H1 (cell line): ENCODE data around the gene ZNF433. TPM values are rescaled to one million over a fixed set of nuclear protein-coding genes. Genes with fewer than 3 reads are reported as not detected.

Experiments
- SP2 ChIP-seq: IDR thresholded peaks from 2 replicates; pipeline ENCODE4 v1.6.1; 2012; ENCODE audit warnings: mild to moderate bottlenecking, low read length, inconsistent platforms
- polyA plus RNA-seq, 7 experiments: library from polyadenylated mRNA; depleted of rRNA in 3 of 7; stranded (reverse) in 5 of 7; unstranded in 2 of 7; fragments of >200 nt in 5 of 7; fragments of 200-250 nt in 2 of 7; gene quantifications; 1 replicate in 5 of 7; 2 replicates in 1 of 7; 4 replicates in 1 of 7; pipeline versions ENCODE4 v1.2.1 to v1.2.3, GENCODE V29; 2011 to 2013; ENCODE audit warnings: missing spikeins in 2 of 7, mixed read lengths in 2 of 7
- total RNA-seq: library from RNA; stranded (reverse); fragmentation: NEBNext Ultra II Directional; extraction: Animal tissue kit (Norgen Biotek cat#: 25700); gene quantifications from 2 replicates; pipeline ENCODE4 v1.2.1, GENCODE V29; 2021
- TF ChIP-seq, protein P1 (sequence below): IDR thresholded peaks from 2 replicates; pipeline ENCODE4 v1.6.1; 2012; ENCODE audit warnings: inconsistent platforms

ZNF433 gene
- total and polyA plus RNA-seq, 2 of the 8 experiments (the other 6 are each of a cell fraction or from before 2014, with no cell fraction given): 0.68 to 1.8 TPM

DNA sequence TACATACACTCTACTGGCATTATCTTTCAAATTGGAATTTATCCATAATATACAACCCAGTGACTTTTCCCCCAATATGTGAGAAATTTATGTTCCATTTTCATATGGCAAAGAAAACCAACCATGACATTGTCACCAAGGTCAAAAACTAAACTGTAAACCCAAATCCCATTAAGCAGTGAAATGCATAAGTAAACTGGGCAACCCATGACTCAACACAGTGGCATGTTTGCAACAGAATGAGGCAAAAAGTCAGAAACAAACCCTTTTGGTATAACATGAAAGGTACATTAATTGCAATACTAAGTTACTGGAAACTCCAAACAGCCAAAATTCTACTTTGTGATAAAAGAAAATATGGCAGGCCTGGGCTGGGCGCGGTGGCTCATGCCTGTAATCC, 12.4 kb upstream of the ZNF433 start (continued):
- no peak for TF ChIP-seq SP2
- TF ChIP-seq, protein P1, sequence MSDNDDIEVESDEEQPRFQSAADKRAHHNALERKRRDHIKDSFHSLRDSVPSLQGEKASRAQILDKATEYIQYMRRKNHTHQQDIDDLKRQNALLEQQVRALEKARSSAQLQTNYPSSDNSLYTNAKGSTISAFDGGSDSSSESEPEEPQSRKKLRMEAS: no peak
- TF ChIP-seq, all 59 proteins: peak for 0
